ENCODE results near the gene PBX2.
"Not testable (repeated sequence)": the region's sequence is repeated elsewhere in the genome, so short reads cannot be mapped to it uniquely, and the experiment has no call there.

- TF ChIP-seq, protein P1, sequence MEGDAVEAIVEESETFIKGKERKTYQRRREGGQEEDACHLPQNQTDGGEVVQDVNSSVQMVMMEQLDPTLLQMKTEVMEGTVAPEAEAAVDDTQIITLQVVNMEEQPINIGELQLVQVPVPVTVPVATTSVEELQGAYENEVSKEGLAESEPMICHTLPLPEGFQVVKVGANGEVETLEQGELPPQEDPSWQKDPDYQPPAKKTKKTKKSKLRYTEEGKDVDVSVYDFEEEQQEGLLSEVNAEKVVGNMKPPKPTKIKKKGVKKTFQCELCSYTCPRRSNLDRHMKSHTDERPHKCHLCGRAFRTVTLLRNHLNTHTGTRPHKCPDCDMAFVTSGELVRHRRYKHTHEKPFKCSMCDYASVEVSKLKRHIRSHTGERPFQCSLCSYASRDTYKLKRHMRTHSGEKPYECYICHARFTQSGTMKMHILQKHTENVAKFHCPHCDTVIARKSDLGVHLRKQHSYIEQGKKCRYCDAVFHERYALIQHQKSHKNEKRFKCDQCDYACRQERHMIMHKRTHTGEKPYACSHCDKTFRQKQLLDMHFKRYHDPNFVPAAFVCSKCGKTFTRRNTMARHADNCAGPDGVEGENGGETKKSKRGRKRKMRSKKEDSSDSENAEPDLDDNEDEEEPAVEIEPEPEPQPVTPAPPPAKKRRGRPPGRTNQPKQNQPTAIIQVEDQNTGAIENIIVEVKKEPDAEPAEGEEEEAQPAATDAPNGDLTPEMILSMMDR (IDR thresholded peaks at IDR 0.05; ENCODE audit: low read length): not testable (repeated sequence)
- not testable (repeated sequence) for TF ChIP-seq EZH2 (IDR thresholded peaks at IDR 0.05; ENCODE audit: borderline replicate concordance, low read length)
Observed at GRCh38 chr6:32186151-32186840, 3.7 kb downstream of the PBX2 start.

Data from OCI-LY1 (cell line).